HUES6 (cell line): ENCODE results near the gene ZNF506.
A peak's percentile ranks its signal among the peaks of the same experiment; 100 is the strongest.
"Not testable (repeated sequence)": the region's sequence is repeated elsewhere in the genome, so short reads cannot be mapped to it uniquely, and the experiment has no call there.

Experiments
- H3K27ac ChIP-seq: 2 replicates; pipeline ENCODE4 v1.7.0; 2013; ENCODE audit warnings: low read depth, mild to moderate bottlenecking, low read length, inconsistent platforms
- H3K27me3 ChIP-seq: 2 replicates; pipeline ENCODE4 v1.6.1; 2013; ENCODE audit warnings: low read length; ENCODE audit not compliant: control insufficient read depth, insufficient read depth
- H3K36me3 ChIP-seq: 2 replicates; pipeline ENCODE4 v1.6.1; 2013; ENCODE audit warnings: low read length; ENCODE audit not compliant: control insufficient read depth, insufficient read depth
- H3K4me1 ChIP-seq: 2 replicates; pipeline ENCODE4 v1.6.1; 2013; ENCODE audit warnings: low read length; ENCODE audit not compliant: control insufficient read depth, insufficient read depth
- H3K4me3 ChIP-seq: 2 replicates; pipeline ENCODE4 v1.5.1; 2013; ENCODE audit warnings: low read depth, low read length
- H3K9ac ChIP-seq: one replicate; pipeline ENCODE4 v1.6.1; 2013; ENCODE audit warnings: mild to moderate bottlenecking, low read length
- H3K9me3 ChIP-seq: 2 replicates; pipeline ENCODE4 v1.6.1; 2013; ENCODE audit warnings: low read depth, low read length; ENCODE audit not compliant: control insufficient read depth, insufficient read depth

ZNF506 gene

GRCh38 chr19:19826875-19827274 is 5.3 kb upstream of the ZNF506 start:
- Histone ChIP-seq H3K27me3 (no peaks in the 10 kb centered on the region), H3K9ac (no peak overlapping the region), H3K9me3 (peaks cover 56% of the 10 kb centered on the region), H3K27ac (no peak overlapping the region), H3K36me3 (no peaks in the 10 kb centered on the region), H3K4me1 (no peaks in the 10 kb centered on the region), H3K4me3 (no peak overlapping the region)

GRCh38 chr19:19823916-19824315 is 2.4 kb upstream of the ZNF506 start:
- Histone ChIP-seq H3K27me3 (no peaks in the 10 kb centered on the region), H3K9me3 (peaks cover 29% of the 10 kb centered on the region), H3K4me1 (no peaks in the 10 kb centered on the region), H3K9ac (no peak overlapping the region), H3K4me3 (no peak overlapping the region), H3K36me3 (no peaks in the 10 kb centered on the region), H3K27ac (no peak overlapping the region)

DNA sequence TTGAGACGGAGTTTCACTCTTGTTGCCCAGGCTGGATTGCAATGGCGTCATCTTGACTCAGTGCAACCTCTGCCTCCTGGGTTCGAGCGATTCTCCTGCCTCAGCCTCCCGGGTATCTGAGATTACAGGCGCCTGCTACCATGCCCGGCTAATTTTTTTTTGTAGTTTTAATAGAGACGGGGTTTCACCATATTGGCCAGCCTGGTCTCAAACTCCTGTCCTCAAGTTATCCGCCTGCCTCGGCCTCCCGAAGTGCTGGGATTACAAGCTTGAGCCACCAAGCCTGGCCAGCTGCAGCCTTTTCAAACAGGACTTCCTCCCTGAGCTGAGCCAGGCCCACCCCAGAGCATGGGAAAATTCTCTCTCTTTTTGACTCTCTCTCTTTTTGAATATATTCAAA is 426 bp upstream of the ZNF506 start:
- not testable (repeated sequence) for H3K9ac ChIP-seq
- H3K9me3 ChIP-seq, result peaks cover 21% of the 10 kb centered on the region

GRCh38 chr19:19820774-19821320 is 703 bp downstream of the ZNF506 start:
- Histone ChIP-seq H3K9me3 (peaks cover 21% of the 10 kb centered on the region), H3K4me3 (peak overlapping the region; percentile 84; the same call in 1 of the 2 replicates), H3K27me3 (no peaks in the 10 kb centered on the region), H3K9ac (no peak overlapping the region), H3K4me1 (no peaks in the 10 kb centered on the region), H3K36me3 (no peaks in the 10 kb centered on the region), H3K27ac (no peak overlapping the region)

More for the DNA sequence above, 426 bp upstream of the ZNF506 start:
- peak overlapping the region; percentile 84; the same call in 1 of the 2 replicates for H3K4me3 ChIP-seq
- H3K27me3 ChIP-seq, H3K27ac ChIP-seq, H3K4me1 ChIP-seq, H3K36me3 ChIP-seq: not testable (repeated sequence)

DNA sequence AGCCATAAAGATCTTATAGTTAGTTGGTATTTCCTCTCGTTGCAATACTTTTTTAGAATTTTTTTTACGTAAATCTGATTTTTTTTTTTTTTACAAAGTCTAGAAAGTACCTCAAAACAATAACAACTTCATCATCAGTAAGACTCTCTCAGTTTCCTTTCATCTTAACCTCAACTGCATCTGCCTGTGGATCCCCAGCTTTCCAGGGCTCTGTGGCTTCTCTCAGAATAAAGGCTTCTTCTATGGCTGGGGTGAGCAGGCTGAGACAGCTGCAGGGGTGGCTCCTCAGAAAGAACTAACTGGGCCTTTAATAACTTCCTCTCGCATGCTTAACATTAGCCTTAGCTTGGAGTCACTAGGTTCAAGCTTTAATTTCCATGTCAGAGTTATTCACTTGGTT is 4.2 kb downstream of the ZNF506 start:
- Histone ChIP-seq H3K9me3 (0 out of 2 replicates have a peak, but pooled peaks cover 3% of the 10 kb centered on the region), H3K27ac (no peak overlapping the region), H3K4me3 (no peak overlapping the region), H3K27me3 (no peaks in the 10 kb centered on the region), H3K9ac (no peak overlapping the region), H3K4me1 (no peaks in the 10 kb centered on the region), H3K36me3 (no peaks in the 10 kb centered on the region)

DNA sequence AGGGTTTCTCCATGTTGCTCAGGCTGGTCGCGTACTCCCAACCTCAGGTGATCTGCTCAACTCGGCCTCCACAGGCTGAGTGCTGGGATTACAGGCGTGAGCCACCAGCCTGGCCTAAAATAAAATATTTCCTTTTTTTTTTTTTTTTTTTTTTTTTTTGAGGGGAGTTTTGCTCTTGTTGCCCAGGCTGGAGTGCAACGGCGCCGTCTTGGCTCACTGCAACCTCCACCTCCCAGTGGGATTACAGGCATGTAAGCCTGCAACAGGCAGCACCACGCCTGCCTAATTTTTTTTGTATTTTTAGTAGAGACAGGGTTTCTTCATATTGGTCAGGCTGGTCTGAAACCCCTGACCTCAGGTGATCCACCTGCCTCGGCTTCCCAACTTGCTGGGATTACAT is 4.9 kb downstream of the ZNF506 start:
- 0 out of 2 replicates have a peak, but pooled peaks cover 3% of the 10 kb centered on the region for H3K9me3 ChIP-seq
- no peaks in the 10 kb centered on the region for H3K27me3 ChIP-seq
- H3K4me3 ChIP-seq, result no peak overlapping the region
- H3K27ac ChIP-seq, result no peak overlapping the region
- H3K4me1 ChIP-seq, result no peaks in the 10 kb centered on the region
- no peaks in the 10 kb centered on the region for H3K36me3 ChIP-seq
- no peak overlapping the region for H3K9ac ChIP-seq

DNA sequence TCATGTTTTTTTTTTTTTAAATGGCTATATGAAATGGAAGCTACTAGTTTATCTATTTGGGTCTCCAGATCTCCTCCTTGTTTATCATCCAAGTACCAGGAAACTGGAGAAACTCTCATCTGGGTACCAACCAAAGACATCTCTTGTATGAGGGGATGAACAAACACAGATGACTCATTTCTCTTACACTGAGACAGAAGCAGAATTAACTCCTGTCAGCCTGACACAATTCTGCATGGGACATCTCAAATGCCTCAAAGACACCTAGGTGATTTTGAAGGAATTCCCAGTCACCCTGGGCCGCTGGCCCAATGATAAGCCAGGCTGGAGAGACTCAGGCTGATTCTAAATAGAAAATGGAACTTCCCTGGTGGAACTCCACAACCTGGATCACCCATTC is 9.6 kb downstream of the ZNF506 start:
- not testable (repeated sequence) for H3K9me3 ChIP-seq, H3K27ac ChIP-seq, H3K9ac ChIP-seq, H3K4me1 ChIP-seq, H3K4me3 ChIP-seq, H3K36me3 ChIP-seq, H3K27me3 ChIP-seq

- Histone ChIP-seq H3K4me1 (no peaks in the 10 kb centered on the region), H3K27me3 (no peaks in the 10 kb centered on the region), H3K9me3 (peaks cover 21% of the 10 kb centered on the region; the same call in 1 of the 2 replicates), H3K4me3 (no peak overlapping the region), H3K27ac (no peak overlapping the region), H3K9ac (no peak overlapping the region), H3K36me3 (no peaks in the 10 kb centered on the region; the same call in 1 of the 2 replicates)
These were observed 16.1 kb downstream of the ZNF506 start for GRCh38 chr19:19805480-19805879.

DNA sequence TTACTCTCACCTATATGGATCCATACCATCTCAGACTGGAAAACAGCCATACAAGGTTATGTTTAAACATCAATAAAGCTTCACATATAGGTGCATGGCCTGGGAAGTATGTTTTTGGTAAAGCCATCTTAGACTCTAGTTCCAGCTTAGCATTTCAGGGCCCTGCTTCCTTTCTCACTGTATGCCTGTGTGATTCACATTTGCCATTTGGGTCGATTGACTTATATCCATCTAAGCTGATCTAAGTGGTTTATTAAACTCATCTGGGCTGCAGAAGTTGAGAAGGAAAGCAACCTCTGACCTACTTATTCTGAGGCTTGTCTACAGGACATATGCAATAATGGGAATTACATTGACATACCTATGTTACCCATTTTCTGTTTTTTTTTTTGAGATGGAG is 33.5 kb downstream of the ZNF506 start:
- Histone ChIP-seq H3K9ac (no peak overlapping the region), H3K36me3 (peaks cover 36% of the 10 kb centered on the region), H3K27me3 (no peaks in the 10 kb centered on the region), H3K4me1 (no peaks in the 10 kb centered on the region), H3K27ac (no peak overlapping the region), H3K9me3 (peaks cover 4% of the 10 kb centered on the region; the same call in 1 of the 2 replicates), H3K4me3 (no peak overlapping the region)

DNA sequence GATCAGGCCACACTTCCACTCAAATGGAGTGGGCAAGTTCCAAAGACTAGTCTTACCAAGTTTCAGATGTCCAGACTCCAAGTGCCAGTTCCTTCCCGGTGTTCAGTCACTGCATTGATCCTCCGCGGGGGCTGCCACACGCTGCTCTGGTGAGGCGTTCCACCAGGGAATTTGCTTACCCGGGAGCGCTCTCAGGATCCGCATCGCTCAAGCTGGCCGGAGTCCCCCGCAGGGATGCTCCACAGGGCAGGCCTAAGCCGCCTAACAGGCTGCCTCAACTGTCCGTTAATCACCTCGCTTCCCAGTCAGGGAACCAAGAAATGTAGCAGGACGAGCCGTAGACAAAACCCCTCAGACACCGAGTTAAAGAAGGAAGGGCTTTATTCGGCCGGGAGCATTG is 36.1 kb downstream of the ZNF506 start:
- H3K9ac ChIP-seq, H3K4me3 ChIP-seq, H3K4me1 ChIP-seq, H3K9me3 ChIP-seq, H3K27me3 ChIP-seq, H3K27ac ChIP-seq: not testable (repeated sequence)
- peaks cover 24% of the 10 kb centered on the region for H3K36me3 ChIP-seq

DNA sequence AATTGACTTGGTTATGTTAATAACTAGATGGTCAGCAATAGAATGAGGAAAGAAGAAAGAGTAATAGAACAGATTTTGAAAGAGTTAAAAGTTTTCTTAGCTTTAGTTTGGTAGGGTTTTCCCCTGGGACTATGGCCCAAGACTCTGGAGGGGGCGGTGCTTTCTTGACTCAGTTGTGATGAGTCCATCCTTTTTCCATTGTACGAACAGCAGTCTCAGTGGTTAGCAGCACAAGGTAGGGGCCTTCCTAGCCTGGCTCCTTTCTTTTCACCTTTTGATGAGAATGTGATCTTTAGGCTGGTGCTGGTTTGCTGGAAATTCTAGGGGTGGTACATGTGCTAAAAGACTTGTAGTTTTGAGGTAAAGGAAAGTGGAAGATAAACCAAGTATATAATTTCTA is 38.8 kb downstream of the ZNF506 start:
- Histone ChIP-seq H3K27me3 (no peaks in the 10 kb centered on the region), H3K4me1 (no peaks in the 10 kb centered on the region), H3K36me3 (peaks cover 18% of the 10 kb centered on the region), H3K9ac (no peak overlapping the region), H3K9me3 (peaks cover 3% of the 10 kb centered on the region; the same call in 1 of the 2 replicates), H3K4me3 (no peak overlapping the region), H3K27ac (no peak overlapping the region)

GRCh38 chr19:19781791-19782190 is 39.8 kb downstream of the ZNF506 start:
- H3K9ac ChIP-seq, H3K4me3 ChIP-seq, H3K9me3 ChIP-seq, H3K27me3 ChIP-seq, H3K27ac ChIP-seq, H3K4me1 ChIP-seq: not testable (repeated sequence)
- H3K36me3 ChIP-seq, result peaks cover 14% of the 10 kb centered on the region
